GM12891 (cell line): ENCODE measurements around the gene PRADC1.

Experiments
- POLR2A ChIP-seq: IDR thresholded peaks from 2 replicates; pipeline ENCODE4 v1.6.1; 2011; ENCODE audit warnings: low read depth, low read length, control low read depth
- POLR2AphosphoS5 ChIP-seq: IDR thresholded peaks from 2 replicates; pipeline ENCODE4 v1.6.1; 2011; ENCODE audit warnings: low read depth, low read length, control low read depth
- POU2F2 ChIP-seq: IDR thresholded peaks from 2 replicates; pipeline ENCODE4 v1.6.1; 2011; ENCODE audit warnings: low read depth, mild to moderate bottlenecking, control low read depth, low read length, moderate library complexity
- SPI1 ChIP-seq: IDR thresholded peaks from 2 replicates; pipeline ENCODE4 v1.6.1; 2011; ENCODE audit warnings: low read depth, low read length, control low read depth
- TAF1 ChIP-seq: IDR thresholded peaks from 2 replicates; pipeline ENCODE4 v1.6.1; 2011; ENCODE audit warnings: low read depth, low read length, control low read depth

- no peak for TF ChIP-seq POLR2A
- TF ChIP-seq POLR2AphosphoS5: no peak
- TF ChIP-seq TAF1: no peak
- no peak for TF ChIP-seq POU2F2
- TF ChIP-seq SPI1: no peak
These were observed 24.8 kb downstream of the PRADC1 start for GRCh38 chr2:73208258-73208657.
